A673 (cell line): ENCODE data around the gene ZNF775. TPM values are rescaled to one million over a fixed set of nuclear protein-coding genes. Genes with fewer than 3 reads are reported as not detected.

Source experiments
- BruUV-seq: library from RNA; stranded (reverse); fragments of 400-500 nt; replicated peaks from 2 replicates; lab custom pipeline; 2021; lab: Mats Ljungman, UMichigan
- CTCF ChIA-PET: fragments of 300-600 bp; sonication (Branson Sonifier 250); formaldehyde crosslinking; loops from one replicate; lab custom pipeline; 2022; ENCODE audit warnings: antibody characterized with exemption; lab: Charles Lee
- POLR2A ChIA-PET: fragments of 300-600 bp; sonication (Branson Sonifier 250); formaldehyde crosslinking; loops from one replicate; lab custom pipeline; 2022; ENCODE audit warnings: antibody characterized with exemption; ENCODE audit not compliant: low non-redundant PET; lab: Charles Lee
- DNase-seq: peaks from one replicate; pipeline ENCODE4 v3.0.0-alpha.2; 2015; ENCODE audit warnings: low spot score
- H3K27ac ChIP-seq: fragments of 200-600 bp; sonication (generic); 2 replicates; pipeline ENCODE4 v1.5.1; 2016; ENCODE audit warnings: mixed run types, low read depth, mild to moderate bottlenecking, mixed read lengths, antibody characterized with exemption, low read length; ENCODE audit not compliant: poor library complexity, severe bottlenecking
- H3K27me3 ChIP-seq: fragments of 200-600 bp; sonication (generic); replicated peaks from 2 replicates; pipeline ENCODE4 v1.6.1; 2017; ENCODE audit warnings: mixed run types, low read depth, mild to moderate bottlenecking, mixed read lengths, antibody characterized with exemption, low read length; ENCODE audit not compliant: insufficient read depth, poor library complexity
- H3K36me3 ChIP-seq: fragments of 200-600 bp; sonication (generic); 2 replicates; pipeline ENCODE4 v1.6.1; 2016; ENCODE audit warnings: mixed run types, mild to moderate bottlenecking, mixed read lengths, antibody characterized with exemption, low read length; ENCODE audit not compliant: insufficient read depth, poor library complexity, severe bottlenecking
- H3K4me1 ChIP-seq: fragments of 200-600 bp; sonication (generic); 2 replicates; pipeline ENCODE4 v1.6.1; 2017; ENCODE audit warnings: mixed run types, mild to moderate bottlenecking, mixed read lengths, antibody characterized with exemption, low read length; ENCODE audit not compliant: insufficient read depth, poor library complexity, severe bottlenecking
- H3K4me3 ChIP-seq: fragments of 200-600 bp; sonication (generic); 2 replicates; pipeline ENCODE4 v1.5.1; 2016; ENCODE audit warnings: low read depth, mixed run types, mild to moderate bottlenecking, mixed read lengths, low read length; ENCODE audit not compliant: poor library complexity, severe bottlenecking
- H3K9me3 ChIP-seq: fragments of 200-600 bp; sonication (generic); 2 replicates; pipeline ENCODE4 v1.6.1; 2016; ENCODE audit warnings: mixed run types, low read depth, mild to moderate bottlenecking, mixed read lengths, antibody characterized with exemption, low read length; ENCODE audit not compliant: poor library complexity, severe bottlenecking
- EZH2 ChIP-seq: fragments of 200-600 bp; sonication (generic); IDR thresholded peaks from 2 replicates; pipeline ENCODE4 v1.6.1; 2017; ENCODE audit warnings: borderline replicate concordance, low read depth, mild to moderate bottlenecking, mixed read lengths, antibody characterized with exemption, low read length; ENCODE audit not compliant: poor library complexity, severe bottlenecking
- intact Hi-C: fragments of 100-400 bp; cut with micrococcal nuclease; formaldehyde crosslinking; loops from one replicate; pipeline ENCODE4 v1.10.0; 2022; ENCODE audit not compliant: unreplicated experiment
- total RNA-seq: library from RNA; stranded (reverse); gene quantifications from 2 replicates; pipeline ENCODE4 v1.2.3, GENCODE V29; 2021
- TF ChIP-seq, protein P1 (sequence below): fragments of 300-800, 200-600 bp; sonication (generic); conservative IDR thresholded peaks from 2 replicates; pipeline ENCODE4 v1.5.1; 2017; ENCODE audit warnings: low read depth, mild to moderate bottlenecking, antibody characterized with exemption, low read length, moderate library complexity, mixed read lengths

ZNF775 gene
- total RNA-seq, 1 experiment from 2014 or later = 12.1 TPM

GRCh38 chr7:150413640-150414081 is 34.5 kb downstream of the ZNF775 start:
- Histone ChIP-seq H3K27ac (no peak overlapping the region), H3K9me3 (no peaks in the 10 kb centered on the region), H3K4me1 (no peaks in the 10 kb centered on the region), H3K4me3 (no peak overlapping the region), H3K36me3 (no peaks in the 10 kb centered on the region), H3K27me3 (no peaks in the 10 kb centered on the region)
- no TSS peak for BruUV-seq
- no peak for DNase-seq
- CTCF ChIA-PET = no interaction called here
- POLR2A ChIA-PET = no interaction called here
- TF ChIP-seq, protein P1, sequence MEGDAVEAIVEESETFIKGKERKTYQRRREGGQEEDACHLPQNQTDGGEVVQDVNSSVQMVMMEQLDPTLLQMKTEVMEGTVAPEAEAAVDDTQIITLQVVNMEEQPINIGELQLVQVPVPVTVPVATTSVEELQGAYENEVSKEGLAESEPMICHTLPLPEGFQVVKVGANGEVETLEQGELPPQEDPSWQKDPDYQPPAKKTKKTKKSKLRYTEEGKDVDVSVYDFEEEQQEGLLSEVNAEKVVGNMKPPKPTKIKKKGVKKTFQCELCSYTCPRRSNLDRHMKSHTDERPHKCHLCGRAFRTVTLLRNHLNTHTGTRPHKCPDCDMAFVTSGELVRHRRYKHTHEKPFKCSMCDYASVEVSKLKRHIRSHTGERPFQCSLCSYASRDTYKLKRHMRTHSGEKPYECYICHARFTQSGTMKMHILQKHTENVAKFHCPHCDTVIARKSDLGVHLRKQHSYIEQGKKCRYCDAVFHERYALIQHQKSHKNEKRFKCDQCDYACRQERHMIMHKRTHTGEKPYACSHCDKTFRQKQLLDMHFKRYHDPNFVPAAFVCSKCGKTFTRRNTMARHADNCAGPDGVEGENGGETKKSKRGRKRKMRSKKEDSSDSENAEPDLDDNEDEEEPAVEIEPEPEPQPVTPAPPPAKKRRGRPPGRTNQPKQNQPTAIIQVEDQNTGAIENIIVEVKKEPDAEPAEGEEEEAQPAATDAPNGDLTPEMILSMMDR = no peak
- no peak for TF ChIP-seq EZH2
- intact Hi-C loops = no loop called here

DNA sequence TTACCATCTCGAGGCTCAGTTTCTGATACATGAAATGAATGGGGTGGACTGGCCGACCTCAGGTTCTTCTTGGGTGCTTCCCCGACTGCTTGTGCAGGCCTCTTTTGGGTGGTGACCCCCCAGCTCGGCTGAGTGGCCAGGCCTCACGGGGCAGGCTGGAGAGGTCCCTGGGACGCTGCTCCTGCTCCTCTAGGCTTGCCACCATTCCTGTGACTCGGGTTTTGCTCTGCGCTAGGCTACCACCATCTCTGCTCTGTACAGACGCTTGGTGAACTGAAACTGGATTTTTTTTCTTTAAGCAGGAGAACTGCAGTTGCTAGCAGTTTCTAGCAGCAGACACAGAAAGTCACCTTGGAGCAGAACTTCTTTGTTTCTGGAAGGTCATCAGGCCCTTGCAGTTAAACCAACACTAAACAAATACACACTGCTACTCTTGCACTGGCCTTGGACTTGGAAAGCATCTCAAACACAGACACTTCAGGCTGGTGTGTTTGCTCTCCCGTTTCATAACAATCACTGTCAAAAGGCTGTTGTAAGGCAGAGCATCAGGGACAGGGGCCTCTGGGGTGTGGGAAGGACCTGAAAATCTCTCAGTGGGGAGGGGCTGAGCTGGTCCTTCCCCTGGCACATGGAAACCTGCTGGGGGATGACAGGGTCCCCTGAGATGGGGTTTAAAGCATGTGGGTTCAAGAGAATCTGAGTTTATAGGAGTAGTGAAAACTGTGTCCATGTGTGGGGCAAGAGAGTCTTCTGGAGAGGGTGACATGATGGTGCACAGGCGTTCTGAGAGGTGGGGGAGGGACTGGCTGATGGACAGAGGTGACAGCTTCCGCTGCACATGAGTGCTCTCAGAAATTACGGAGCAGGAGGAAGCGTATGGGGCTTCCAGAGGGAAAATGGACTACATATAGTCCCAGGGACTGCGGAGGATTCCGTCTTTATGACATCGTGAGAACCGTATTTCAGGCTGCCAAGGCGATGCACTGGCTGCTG is 36.3 kb downstream of the ZNF775 start:
- POLR2A ChIA-PET = no interaction called here
- H3K4me3 ChIP-seq = no peak overlapping the region
- intact Hi-C loops = no loop called here
- no peak for DNase-seq
- no peaks in the 10 kb centered on the region for H3K27me3 ChIP-seq
- no peak for TF ChIP-seq EZH2
- TF ChIP-seq, protein P1 = no peak
- H3K36me3 ChIP-seq = no peaks in the 10 kb centered on the region
- H3K9me3 ChIP-seq = no peaks in the 10 kb centered on the region
- CTCF ChIA-PET = no interaction called here
- peaks cover under 1% of the 10 kb centered on the region for H3K4me1 ChIP-seq
- BruUV-seq = no TSS peak
- H3K27ac ChIP-seq = no peak overlapping the region

GRCh38 chr7:150417239-150417638 is 38.1 kb downstream of the ZNF775 start:
- no peak for TF ChIP-seq EZH2
- TF ChIP-seq, protein P1 = no peak
- BruUV-seq = no TSS peak
- Histone ChIP-seq H3K4me1 (peaks cover 4% of the 10 kb centered on the region), H3K27me3 (no peaks in the 10 kb centered on the region), H3K4me3 (no peak overlapping the region), H3K9me3 (no peaks in the 10 kb centered on the region), H3K27ac (no peak overlapping the region), H3K36me3 (no peaks in the 10 kb centered on the region)
- POLR2A ChIA-PET = no interaction called here
- no peak for DNase-seq
- intact Hi-C loops = no loop called here
- CTCF ChIA-PET = no interaction called here
